SU-DHL-6 (cell line): ENCODE results near the gene BIRC3.
"Not testable (repeated sequence)": the region's sequence is repeated elsewhere in the genome, so short reads cannot be mapped to it uniquely, and the experiment has no call there.

Experiments used
- H2AFZ ChIP-seq: fragments of 200-600 bp; sonication (generic); 2 replicates; pipeline ENCODE4 v1.6.1; 2014; ENCODE audit warnings: low read depth, mild to moderate bottlenecking, moderate library complexity, mixed read lengths, antibody characterized with exemption, low read length; ENCODE audit not compliant: severe bottlenecking
- H3F3A ChIP-seq: fragments of 200-600 bp; shearing (Covaris generic); 2 replicates; pipeline ENCODE4 v1.6.0; 2016; ENCODE audit warnings: antibody characterized with exemption, mild to moderate bottlenecking; ENCODE audit not compliant: insufficient read depth
- H3K27ac ChIP-seq: fragments of 200-600 bp; sonication (generic); 2 replicates; pipeline ENCODE4 v1.5.1; 2016; ENCODE audit warnings: low read depth, mild to moderate bottlenecking, low read length, moderate library complexity, mixed read lengths
- H3K27me3 ChIP-seq: fragments of 200-600 bp; sonication (generic), shearing (Covaris generic); 2 replicates; pipeline ENCODE4 v1.6.0; 2014; ENCODE audit warnings: mild to moderate bottlenecking, low read length
- H3K36me3 ChIP-seq: fragments of 200-600 bp; sonication (generic); 2 replicates; pipeline ENCODE4 v1.6.1; 2014; ENCODE audit warnings: mild to moderate bottlenecking, low read length, mixed read lengths
- H3K4me2 ChIP-seq: fragments of 300-600, 200-600 bp; shearing (Covaris generic), sonication (generic); 2 replicates; pipeline ENCODE4 v1.6.0; 2014; ENCODE audit warnings: low read length, low read depth, mild to moderate bottlenecking; ENCODE audit not compliant: poor library complexity, severe bottlenecking
- H3K4me3 ChIP-seq: fragments of 200-600 bp; sonication (generic); 2 replicates; pipeline ENCODE4 v1.5.1; 2014; ENCODE audit warnings: antibody characterized with exemption, low read length, mild to moderate bottlenecking, mixed read lengths; ENCODE audit not compliant: insufficient read depth, poor library complexity, severe bottlenecking
- H3K79me2 ChIP-seq: fragments of 200-600 bp; sonication (generic); 2 replicates; pipeline ENCODE4 v1.6.1; 2014; ENCODE audit warnings: mild to moderate bottlenecking, low read length, moderate library complexity; ENCODE audit not compliant: insufficient read depth
- H3K9ac ChIP-seq: fragments of 200-600 bp; sonication (generic); 2 replicates; pipeline ENCODE4 v1.7.0; 2014; ENCODE audit warnings: mild to moderate bottlenecking, low read length
- H3K9me2 ChIP-seq: fragments of 200-600 bp; sonication (generic); replicated peaks from 2 replicates; pipeline ENCODE4 v1.6.1; 2014; ENCODE audit warnings: low read length; ENCODE audit not compliant: insufficient read depth
- H3K9me3 ChIP-seq: fragments of 200-600 bp; sonication (generic); 2 replicates; pipeline ENCODE4 v1.6.1; 2014; ENCODE audit warnings: low read length, mixed read lengths; ENCODE audit not compliant: insufficient read depth
- H4K20me1 ChIP-seq: fragments of 200-600 bp; sonication (generic); 2 replicates; pipeline ENCODE4 v1.6.1; 2014; ENCODE audit warnings: low read depth, mild to moderate bottlenecking, antibody characterized with exemption, low read length, moderate library complexity, mixed read lengths
- CTCF ChIP-seq: fragments of 200-600 bp; sonication (generic); IDR thresholded peaks from one replicate; pipeline ENCODE4 v1.5.1; 2017; ENCODE audit warnings: antibody characterized with exemption, mild to moderate bottlenecking, low read length, moderate library complexity; ENCODE audit not compliant: insufficient read depth, poor library complexity, severe bottlenecking
- EZH2phosphoT487 ChIP-seq: fragments of 200-600 bp; sonication (generic), shearing (Covaris generic); conservative IDR thresholded peaks from 2 replicates; pipeline ENCODE4 v1.6.1; 2018; ENCODE audit warnings: mild to moderate bottlenecking, antibody characterized with exemption, low read length, moderate library complexity, mixed read lengths

BIRC3 gene

GRCh38 chr11:102364991-102365390 lies 47.7 kb downstream of the BIRC3 start:
- Histone ChIP-seq H3K9ac (no peak overlapping the region), H3K79me2 (no peaks in the 10 kb centered on the region; the same call in 1 of the 2 replicates), H4K20me1 (no peaks in the 10 kb centered on the region), H3K9me2 (no peaks in the 10 kb centered on the region), H3F3A (peaks cover 20% of the 10 kb centered on the region; the same call in 1 of the 2 replicates), H3K27me3 (no peaks in the 10 kb centered on the region), H2AFZ (no peak overlapping the region), H3K36me3 (peaks cover 39% of the 10 kb centered on the region), H3K4me3 (no peak overlapping the region), H3K9me3 (no peaks in the 10 kb centered on the region), H3K27ac (no peak overlapping the region), H3K4me2 (no peak overlapping the region)
- no peak for TF ChIP-seq CTCF
- TF ChIP-seq EZH2phosphoT487 = no peak

- H3K27ac ChIP-seq = peak overlapping the region; percentile 0; the same call in 1 of the 2 replicates
- peak overlapping the region; percentile 6 for H3K4me2 ChIP-seq
- H3K9me3 ChIP-seq = no peaks in the 10 kb centered on the region
- H3K36me3 ChIP-seq = peaks cover 27% of the 10 kb centered on the region
- no peak overlapping the region for H2AFZ ChIP-seq
- no peak overlapping the region for H3K4me3 ChIP-seq
- H3K9me2 ChIP-seq = no peaks in the 10 kb centered on the region
- H3F3A ChIP-seq = peaks cover 20% of the 10 kb centered on the region; the same call in 1 of the 2 replicates
- TF ChIP-seq CTCF (peak; percentile 30), EZH2phosphoT487 (no peak)
- H3K9ac ChIP-seq = no peak overlapping the region
- H3K79me2 ChIP-seq = no peaks in the 10 kb centered on the region
- H4K20me1 ChIP-seq = no peaks in the 10 kb centered on the region
- H3K27me3 ChIP-seq = no peaks in the 10 kb centered on the region
These were observed 50.1 kb downstream of the BIRC3 start for GRCh38 chr11:102367364-102367763.

GRCh38 chr11:102368472-102368871 lies 51.2 kb downstream of the BIRC3 start:
- no peaks in the 10 kb centered on the region for H3K79me2 ChIP-seq
- H3K9me2 ChIP-seq = no peaks in the 10 kb centered on the region
- no peaks in the 10 kb centered on the region for H4K20me1 ChIP-seq
- TF ChIP-seq EZH2phosphoT487 (no peak), CTCF (no peak)
- H3K9me3 ChIP-seq = no peaks in the 10 kb centered on the region
- no peak overlapping the region for H3K9ac ChIP-seq
- no peak overlapping the region for H2AFZ ChIP-seq
- H3K4me3 ChIP-seq = no peak overlapping the region
- H3K27ac ChIP-seq = peak overlapping the region; percentile 6; the same call in 1 of the 2 replicates
- peaks cover 20% of the 10 kb centered on the region; the same call in 1 of the 2 replicates for H3F3A ChIP-seq
- no peaks in the 10 kb centered on the region for H3K27me3 ChIP-seq
- H3K4me2 ChIP-seq = no peak overlapping the region
- H3K36me3 ChIP-seq = peaks cover 19% of the 10 kb centered on the region

GRCh38 chr11:102374633-102375424 lies 57.5 kb downstream of the BIRC3 start:
- H3K4me3 ChIP-seq, H4K20me1 ChIP-seq, H3K9ac ChIP-seq, H3K27me3 ChIP-seq, H3K9me3 ChIP-seq, H3K4me2 ChIP-seq, H3K79me2 ChIP-seq, H2AFZ ChIP-seq, H3F3A ChIP-seq, H3K27ac ChIP-seq, H3K9me2 ChIP-seq: not testable (repeated sequence)
- H3K36me3 ChIP-seq = peaks cover 20% of the 10 kb centered on the region; the same call in 1 of the 2 replicates
